NK-92 treated with Interleukin-12 subunit alpha and Interleukin-12 subunit beta, amount 100 ng/mL, for 24 hours (cell line): Measurements from ENCODE around the gene LHFPL2.

Experiments
- DNase-seq: peaks from one replicate; lab custom pipeline; 2025; lab: John Stamatoyannopoulos, UW

LHFPL2 gene

DNA sequence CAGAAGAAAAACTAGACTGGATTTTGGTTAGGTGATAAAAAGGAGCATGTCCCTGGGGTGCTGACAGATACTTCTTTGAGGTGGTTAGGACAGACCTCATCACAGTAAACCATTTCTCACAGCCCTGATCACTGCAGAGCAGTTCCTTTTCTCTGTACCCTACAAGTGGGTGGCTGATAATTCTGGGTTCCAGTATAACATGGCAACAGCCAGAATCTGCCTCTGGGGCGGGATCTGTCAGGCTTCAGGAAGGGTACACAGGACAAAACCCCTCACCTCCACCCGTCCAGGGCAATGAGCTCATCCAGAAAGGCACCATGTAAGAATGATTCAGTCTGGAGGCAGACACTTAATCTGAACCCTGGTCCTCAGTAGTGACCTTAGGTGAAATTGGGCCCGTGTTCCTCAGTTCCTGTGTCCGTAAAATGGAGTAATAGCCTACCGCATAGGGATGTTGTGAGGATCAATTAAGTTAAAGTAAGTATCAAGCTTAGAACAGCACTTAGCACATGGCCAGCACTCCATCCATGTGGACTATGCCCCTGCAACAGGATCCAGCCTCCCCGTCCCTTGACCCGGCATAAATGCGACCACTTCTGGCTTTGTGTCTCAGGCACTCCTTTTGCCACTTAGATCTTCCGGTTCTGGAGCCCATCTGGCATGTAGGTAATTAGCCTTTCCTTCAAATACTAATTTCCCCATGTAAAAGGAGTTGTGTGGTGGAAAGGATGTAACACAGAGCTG is 129.2 kb downstream of the LHFPL2 start:
- DNase-seq = no peak

DNA sequence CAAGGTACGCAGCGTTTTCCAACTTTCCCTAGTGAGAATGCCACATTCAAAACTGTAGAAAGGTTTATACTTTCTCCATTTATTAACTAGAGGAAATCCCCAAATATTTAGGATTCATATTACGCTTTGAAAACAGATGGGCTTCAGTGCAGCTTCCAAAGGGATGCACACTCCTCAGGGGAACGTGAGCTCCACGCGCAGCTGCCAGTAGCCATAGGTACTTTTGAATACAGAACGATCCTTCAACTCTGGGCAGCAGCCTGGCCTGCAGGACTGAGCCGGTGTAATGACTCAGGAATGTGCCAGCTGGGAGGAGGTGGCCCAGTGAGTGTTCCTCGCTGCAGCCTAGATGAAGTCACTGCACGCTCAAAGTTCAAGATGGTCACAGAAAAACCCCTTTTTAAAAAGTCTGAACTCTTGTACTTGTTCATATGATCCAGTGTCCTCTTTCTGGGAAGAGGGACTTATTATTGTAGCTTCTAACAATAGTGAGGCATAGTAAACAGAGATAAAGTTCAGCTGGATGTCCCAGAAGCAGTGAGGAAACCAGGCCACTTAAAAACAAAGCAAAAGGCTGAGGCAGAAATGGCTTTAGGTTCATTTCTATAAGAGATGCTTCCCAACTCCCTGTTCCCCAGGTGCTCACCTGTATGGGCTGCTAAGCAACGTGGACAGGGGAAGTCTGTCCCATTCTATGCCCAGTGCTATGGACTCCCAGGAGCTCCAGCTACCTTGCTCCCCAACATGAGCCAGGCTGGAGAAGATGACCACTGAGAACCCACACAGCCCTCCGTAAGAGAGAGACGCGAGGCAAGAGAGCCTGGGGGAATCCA is 130.0 kb downstream of the LHFPL2 start:
- no peak for DNase-seq

DNA sequence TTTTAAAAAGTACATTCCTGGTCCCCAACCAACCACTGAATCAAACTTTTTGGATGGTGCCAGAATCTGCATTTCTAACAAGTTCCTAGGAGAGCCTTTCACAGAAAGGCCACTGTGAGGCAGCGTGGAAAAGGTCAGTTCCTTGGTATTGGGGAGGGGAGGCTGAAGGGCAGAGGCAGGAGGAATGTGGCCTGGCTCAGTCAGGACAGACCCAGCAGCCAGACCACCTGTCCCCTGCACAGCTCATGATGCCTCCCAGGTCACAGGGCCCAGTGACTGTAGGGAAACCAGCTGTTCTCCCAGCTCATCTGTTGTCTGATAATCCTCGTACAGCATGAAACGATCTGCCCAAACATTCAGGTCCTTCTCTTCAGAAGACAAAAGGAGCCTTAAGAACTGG is 132.9 kb downstream of the LHFPL2 start:
- no peak for DNase-seq

DNA sequence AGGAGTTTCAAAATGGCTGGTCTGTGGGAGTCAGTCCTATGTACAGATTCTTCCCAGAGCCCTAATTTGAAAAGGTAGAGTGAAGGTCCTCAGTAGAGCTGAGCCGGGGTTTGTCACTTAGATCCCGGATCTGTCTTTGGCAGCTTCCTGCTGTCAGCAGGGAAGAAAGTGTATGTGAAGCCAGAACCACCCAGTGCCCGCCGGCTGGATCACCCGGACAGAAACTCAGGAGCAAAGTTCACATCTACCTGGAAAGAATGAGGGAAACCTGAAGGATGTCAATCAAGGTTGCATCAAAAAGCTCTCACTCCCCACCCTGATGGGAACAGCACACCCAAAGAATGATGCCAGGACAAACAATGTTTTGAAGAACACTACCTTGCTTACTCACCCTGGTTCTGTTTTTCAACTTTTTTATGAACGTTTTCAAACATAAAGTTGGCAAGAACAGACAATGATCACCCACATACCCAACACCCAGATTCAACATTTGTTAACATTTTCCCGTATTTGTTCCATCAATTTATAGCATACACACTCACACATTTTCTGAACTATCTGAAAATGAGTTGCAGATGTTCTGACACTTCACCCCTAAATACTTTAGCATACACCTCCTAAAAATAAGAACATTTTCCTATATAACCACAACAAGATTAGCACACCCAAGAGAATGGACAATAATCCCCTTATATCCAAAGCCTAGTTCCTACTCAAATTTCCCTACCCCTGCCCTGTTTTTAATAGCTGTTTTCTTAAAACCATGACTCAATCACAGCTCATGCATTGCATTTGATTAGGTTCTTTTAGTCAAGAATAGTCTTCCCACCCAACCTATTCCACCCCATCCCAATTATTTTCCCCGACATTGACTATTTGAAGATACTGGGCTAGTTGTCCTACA is 133.9 kb downstream of the LHFPL2 start:
- no peak for DNase-seq

DNA sequence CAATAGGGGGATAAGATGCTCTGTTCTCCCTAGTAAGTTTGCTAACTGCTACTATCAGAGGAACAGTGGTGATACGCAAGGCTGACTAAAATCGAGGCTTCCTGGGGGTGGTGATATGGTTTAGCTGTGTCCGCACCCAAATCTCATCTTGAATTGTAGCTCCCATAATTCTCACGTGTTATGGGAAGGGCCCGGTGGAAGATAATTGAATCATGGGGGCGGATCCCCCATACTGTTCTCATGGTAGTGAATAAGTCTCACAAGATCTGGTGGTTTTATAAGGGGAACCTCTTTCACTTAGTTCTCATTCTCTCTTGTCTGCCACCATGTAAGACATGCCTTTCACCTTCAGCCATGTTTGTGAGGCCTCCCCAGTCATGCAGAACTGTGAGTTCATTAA is 135.1 kb downstream of the LHFPL2 start:
- DNase-seq = no peak

DNA sequence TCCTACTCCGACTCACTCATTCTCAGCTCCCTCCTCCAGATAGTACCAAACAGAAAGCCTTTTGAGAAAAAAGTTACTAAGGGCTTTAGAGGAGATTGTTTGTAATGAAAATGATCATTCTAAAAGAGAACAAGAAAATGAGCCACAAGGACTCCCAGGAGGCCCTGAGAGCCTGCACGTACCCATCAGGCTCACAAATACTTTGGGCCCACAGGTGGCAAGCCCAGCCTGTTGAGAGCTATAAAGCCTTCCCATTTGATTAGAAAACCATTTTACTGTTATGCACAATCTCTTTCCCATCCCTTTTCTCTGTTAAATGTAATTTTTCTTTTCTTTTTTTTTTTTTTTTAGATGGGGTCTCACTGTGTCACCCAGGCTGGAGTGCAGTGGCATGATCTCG is 136.1 kb downstream of the LHFPL2 start:
- DNase-seq = no peak

DNA sequence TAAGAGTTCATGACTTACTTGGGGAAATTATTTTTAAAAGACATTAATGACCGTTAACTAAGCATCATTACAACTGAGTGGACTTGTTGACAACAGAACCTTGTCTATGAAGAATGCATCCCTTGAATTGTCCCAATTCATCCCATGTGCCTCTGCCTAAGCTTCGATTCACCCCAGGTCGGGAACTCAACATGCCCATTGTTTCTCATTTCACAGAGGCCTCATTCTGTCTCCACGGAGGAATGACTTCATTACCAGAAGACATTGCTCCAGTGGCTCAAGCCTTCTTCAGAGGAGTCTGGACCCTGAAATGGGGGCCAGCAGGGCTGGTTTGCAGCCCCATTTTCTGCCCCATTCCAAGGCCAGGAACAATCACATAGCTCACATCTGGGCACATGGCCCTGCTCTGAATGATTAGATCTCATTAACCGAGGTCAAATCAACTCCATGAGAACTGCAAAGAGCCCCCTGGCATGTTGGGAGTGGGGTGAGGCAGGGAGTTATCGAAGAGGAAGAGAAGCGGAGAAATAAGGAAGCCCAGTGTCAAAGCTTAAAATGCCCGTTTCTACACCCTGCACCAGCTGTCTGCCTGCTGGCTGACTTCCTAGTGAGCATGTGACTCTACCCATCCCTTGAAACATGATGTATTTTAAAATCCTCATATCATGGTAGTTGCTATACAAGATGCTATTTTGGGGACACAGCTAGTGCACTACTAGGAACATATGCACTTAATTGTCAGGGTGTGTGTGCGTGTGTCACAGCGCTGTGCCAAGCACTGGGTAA is 137.3 kb downstream of the LHFPL2 start:
- no peak for DNase-seq

DNA sequence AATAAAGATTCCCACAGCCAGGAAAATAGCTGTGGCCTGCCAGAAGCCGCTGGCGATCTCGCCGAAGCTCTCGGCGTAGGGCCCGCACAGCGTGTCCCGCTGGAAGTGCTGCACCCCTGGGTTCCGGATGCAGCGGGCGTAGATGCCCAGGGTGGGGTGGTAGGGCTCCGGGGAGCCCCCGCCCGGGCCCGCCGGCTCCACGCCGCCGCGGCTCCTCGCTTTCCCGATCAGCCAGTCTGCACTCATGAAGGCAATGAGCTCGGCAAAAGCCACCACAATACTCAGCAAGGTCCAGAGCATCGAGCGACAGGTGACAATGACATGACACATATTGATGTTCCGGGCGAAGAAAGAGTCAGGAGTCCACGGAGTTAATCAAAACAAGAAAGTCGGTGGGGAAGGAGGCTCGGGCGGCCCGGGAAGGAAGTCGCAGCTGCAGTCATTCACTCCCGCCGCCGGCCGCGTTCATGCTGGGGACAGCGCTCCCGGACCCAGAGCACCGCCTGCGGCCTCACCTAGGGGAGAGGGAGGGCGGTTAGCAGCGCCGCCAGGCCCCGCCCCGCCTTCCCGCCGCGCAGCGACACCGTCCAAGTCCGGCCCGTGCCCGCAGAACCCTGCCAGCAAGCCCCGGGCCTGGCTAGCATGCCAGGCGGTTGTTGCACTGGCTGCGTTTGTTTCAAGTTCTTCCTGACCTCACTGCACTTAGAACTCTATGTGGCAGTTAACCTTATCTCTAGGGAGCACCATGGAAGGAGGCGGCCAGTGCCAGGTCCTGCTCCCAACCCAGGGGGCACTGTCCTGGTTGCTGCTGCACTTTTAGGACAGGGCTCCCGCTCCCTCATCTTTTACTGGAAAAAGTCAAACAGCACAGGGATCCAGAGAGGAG is 138.4 kb downstream of the LHFPL2 start:
- DNase-seq = no peak

DNA sequence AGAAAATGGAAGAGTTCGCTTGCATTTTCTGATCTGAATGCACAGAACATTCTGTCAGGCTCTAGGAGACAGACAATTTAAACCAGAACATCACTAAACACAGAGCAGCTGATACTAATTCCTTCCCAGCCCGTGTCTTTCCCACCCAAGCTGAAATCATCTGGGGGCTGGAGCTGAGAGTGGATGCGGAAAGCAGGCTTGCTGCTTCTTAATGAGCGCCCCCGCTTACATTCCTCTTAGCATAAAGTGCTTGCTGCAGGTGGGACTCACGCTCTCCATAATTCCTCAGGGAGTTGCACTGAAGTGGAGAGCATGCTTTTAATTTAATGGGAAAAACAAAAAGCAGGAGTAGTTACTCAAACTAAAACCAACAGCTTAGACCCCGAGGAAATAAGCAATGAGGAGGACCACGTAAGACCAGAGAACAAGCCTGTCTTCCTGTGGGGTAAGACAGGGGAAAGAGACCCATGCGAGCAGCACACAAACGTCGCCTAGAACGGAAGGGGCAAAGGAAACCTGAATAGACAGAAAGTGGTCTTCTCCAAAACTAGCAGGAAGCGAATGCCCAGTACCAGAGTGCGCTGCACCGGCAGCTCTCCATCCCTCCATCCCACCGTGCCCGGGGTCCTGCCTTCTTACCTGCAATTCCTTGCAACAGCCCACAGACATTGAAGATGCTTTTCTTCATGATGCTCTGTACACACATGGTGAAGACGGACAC is 139.3 kb downstream of the LHFPL2 start:
- no peak for DNase-seq

DNA sequence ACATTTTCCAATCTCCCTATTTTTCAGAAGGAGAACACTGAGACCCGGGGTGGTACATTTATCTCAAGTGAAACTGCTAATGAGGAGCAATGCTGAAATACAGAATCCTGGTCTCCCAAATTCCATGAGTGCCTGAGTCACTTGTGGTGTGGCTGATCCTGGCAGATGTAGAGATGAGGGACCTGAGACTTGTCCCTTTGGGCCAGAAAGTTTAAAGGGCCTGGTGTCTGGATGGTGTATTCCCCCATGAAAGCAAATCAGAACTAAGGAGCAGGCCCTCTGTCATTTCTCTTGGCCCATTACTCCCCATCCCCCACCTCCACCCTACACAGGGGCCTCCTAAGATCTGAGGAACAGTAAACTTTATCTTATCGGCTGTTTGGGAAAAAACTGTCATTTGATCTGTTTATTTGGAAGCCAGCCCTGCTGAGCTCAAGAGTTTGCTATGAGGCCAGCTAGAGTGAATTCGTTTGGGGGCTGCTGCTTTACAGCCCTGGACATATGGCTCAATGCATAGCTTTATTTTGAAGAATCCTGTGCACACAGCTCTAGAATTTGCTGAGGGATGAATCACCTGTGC is 140.3 kb downstream of the LHFPL2 start:
- DNase-seq = no peak

DNA sequence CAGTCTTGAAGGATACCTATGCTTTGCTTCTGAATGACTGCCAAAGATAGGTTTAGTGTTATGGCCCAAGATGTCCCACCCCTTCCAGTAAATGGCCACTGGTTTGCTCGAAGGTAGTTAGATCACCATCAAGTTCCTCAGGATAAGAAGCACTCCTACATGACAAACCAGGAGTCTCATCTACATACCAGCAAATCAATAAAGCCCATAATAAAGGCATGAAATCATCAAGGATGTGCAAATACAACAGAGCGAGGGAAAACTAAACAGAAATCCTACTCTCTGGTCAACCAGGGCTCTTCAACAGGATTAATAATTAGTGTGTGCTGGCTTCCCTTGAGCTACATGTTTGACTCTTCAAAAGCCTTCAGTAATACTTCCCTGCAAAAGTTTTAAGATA is 141.0 kb downstream of the LHFPL2 start:
- DNase-seq = no peak

DNA sequence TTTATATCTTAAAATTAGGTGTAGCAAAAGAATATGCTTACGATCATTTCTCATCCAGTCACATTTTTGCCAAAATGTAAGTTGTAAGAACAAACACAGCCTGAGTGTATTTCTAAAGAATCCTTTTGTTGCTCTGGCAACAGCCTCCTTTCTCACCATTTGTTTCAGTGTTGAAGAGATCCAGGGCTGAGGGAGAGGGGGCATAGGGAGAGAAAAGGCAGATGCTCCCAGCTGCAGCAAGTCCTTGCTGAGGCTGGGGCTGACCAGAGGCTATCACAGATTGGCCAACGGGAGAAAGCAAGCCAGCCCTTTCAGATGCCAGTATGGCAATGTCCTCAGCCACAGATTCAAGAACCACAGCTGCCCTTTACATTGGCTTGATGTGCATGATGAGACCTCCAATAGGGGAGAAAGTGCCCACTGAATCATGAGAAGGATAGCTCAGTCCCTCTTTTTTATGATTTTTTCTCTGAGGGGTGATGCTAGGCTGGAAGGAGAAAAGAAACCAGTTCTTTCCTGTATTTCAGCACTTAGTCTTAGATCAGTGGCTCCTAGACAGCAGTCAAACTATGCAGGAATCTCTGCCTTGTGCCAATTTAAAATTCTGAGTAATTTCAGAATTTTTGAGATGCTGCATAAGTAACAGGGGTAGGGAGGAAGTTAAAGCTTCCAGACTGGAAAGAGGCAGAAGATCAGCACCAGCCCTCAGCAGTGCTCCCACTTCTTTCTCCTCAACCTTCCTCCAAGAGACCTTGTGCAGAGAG is 142.1 kb downstream of the LHFPL2 start:
- DNase-seq = no peak

DNA sequence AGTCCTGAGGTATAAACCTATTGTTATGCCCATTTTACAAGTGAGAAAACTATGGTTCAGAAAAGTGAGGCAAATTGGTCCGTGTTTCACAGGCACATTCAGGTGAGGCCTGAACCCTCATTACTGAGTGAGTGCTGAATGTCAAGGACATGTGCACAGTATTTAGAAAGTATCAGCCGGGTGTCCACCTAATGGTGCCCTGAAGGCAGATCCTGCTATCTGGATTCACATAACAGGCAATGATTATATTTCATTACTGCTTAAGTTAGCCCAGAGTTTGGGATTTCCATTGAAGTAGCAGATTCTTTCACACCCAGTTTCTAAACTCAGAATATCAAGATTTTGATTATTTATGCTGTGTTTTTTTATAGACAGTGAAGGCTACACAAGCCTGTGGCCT is 142.7 kb downstream of the LHFPL2 start:
- no peak for DNase-seq

DNA sequence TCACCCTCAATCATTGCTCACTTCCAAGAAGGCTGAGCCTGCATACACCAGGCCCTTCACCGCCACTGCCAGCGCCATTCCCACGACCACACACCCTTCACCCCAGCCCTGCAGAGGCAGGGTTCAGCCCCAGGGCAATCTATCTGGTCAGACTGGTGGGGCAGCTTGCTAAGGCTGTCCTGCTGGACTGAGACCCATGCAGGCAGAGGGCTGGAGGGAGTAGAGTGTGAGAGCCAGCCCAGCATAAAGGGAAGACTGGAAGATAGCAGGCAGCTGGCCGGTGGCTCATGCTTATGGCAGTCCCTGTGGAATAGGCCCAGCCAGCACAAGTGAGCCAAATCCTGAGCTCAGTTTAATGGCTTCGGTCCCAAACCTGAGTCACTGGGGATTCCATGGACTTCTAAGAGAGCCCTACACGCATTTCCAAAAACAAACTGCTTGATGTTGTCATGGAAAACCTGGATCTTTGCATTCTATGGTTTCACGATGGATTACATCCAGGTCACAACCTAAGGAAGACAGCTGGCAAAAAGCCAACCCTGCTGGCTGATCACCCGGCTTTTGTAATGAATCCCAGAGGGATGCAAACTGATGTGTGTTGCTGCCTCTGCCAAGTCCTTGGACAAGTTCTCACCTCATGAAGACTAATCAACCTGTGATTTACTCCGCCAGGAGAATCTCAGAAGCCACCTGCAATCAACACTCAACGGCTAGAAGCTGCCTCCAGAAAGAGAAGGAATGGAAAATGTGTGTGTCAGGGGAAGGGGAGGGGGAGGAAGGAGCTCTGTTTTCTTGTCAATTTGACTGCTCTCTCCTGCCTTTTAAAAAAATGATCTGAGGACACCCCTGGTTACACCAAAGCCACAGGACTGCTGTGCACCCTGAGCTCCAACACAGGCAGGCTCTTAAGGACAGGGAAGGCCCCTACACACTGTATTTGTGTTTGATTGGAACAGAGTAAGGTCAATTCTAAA is 143.6 kb downstream of the LHFPL2 start:
- DNase-seq = no peak

DNA sequence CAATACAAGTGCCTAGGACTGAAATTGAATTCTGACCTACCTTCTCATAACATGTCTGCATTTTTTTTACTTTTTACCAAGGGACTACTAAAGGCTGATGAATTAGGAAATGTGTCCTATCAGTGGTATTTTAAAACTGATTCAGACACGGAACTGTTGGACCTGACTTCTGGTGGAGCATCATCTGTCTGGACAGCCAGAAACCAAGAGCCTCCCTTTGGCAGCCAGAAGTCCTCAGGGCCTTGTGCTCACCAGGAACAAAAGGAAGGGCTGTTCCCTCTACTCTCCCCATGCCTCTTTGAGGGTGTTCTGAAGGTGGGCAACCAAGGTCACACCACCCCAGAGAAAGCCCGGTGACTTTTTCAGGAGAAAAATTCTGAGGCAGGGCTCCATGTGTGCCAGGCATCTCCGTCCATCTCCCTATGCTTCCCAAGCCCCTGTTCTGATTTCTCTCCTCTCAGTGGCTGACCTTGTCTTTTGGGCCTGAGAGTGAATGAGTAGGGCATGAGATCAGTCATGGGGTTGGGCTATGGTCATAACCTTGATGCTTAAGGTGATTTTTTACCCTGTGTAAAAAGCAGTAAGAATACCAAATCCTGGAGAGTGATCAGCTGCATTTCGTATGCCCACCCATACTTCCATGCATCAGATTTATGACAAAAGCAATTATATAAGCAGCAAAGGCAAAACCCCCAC is 144.5 kb downstream of the LHFPL2 start:
- no peak for DNase-seq

DNA sequence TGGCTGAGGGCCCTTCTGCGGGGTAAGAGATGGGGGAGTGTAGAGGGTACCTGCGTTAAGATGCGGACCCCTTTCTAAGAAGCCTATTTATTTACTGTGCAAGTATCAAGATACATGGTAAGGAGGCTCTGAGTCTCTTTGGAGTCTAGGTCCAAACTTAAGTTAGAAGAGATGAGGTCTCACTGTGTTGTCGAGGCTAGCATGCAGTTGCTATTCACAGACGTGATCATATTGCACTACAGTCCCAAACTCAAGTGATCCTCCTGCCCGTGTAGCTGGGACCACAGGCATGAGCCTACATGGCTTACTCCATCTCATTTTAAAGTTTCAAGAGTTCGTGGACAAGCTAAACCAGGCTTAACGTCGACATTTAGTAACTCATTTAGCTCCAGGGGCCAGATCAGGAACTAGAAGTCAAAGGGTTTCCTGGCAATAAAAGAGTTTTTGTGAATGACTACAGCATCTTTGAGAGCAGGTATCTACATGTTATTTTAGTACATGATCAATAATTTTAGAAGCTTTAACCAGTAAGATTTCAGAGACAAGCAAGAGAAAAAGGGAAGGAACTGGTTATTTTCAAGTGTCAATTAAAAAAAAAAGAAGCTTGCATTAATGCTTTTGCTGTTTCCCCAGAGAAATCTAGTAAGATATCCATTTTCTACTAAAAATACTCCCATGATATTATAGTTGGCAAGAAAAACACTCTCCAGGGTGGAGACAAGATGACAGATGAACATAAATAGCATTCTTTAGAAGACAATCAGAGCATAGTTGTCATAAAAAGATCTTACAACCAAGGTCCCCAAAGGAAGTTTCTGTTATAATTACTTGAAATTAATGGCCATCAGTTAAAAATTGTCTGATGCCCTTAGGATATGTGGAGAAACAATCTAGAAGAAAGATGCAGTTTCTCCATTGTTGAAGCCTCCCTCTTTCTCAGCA is 146.9 kb downstream of the LHFPL2 start:
- DNase-seq = no peak
